GM18499 (cell line): ENCODE data around the gene PRXL2A.
"Not testable (repeated sequence)": the region's sequence is repeated elsewhere in the genome, so short reads cannot be mapped to it uniquely, and the experiment has no call there.

Experiments
- ATAC-seq: cut with Tn5 transposase; IDR thresholded peaks from one replicate; pipeline ENCODE4 v1.9.1; 2021; ENCODE audit warnings: moderate number of reproducible peaks; ENCODE audit not compliant: insufficient read depth, unreplicated experiment

The PRXL2A gene

GRCh38 chr10:80410578-80411145, 2.3 kb downstream of the PRXL2A start:
- ATAC-seq: no peak

- ATAC-seq: no peak
Observed at GRCh38 chr10:80411267-80411668, 2.9 kb downstream of the PRXL2A start.

- no peak for ATAC-seq
Observed at GRCh38 chr10:80411681-80412220, 3.4 kb downstream of the PRXL2A start.

GRCh38 chr10:80412486-80412885, 4.1 kb downstream of the PRXL2A start:
- ATAC-seq: no peak

GRCh38 chr10:80413271-80413996, 5.1 kb downstream of the PRXL2A start:
- ATAC-seq: no peak

- no peak for ATAC-seq
Observed at GRCh38 chr10:80414142-80414895, 6.0 kb downstream of the PRXL2A start.

GRCh38 chr10:80415734-80416478, 7.6 kb downstream of the PRXL2A start:
- ATAC-seq: no peak

GRCh38 chr10:80416479-80417098, 8.2 kb downstream of the PRXL2A start:
- no peak for ATAC-seq

- not testable (repeated sequence) for ATAC-seq
Observed at GRCh38 chr10:80417256-80417655, 8.9 kb downstream of the PRXL2A start.

GRCh38 chr10:80421050-80421706, 12.8 kb downstream of the PRXL2A start:
- ATAC-seq: no peak

- ATAC-seq: peak; percentile 97
Observed at GRCh38 chr10:80421707-80422536, 13.6 kb downstream of the PRXL2A start.

- no peak for ATAC-seq
Observed at GRCh38 chr10:80425901-80426300, 17.6 kb downstream of the PRXL2A start.

- no peak for ATAC-seq
Observed at GRCh38 chr10:80427541-80427940, 19.2 kb downstream of the PRXL2A start.

- ATAC-seq: no peak
Observed at GRCh38 chr10:80429521-80429973, 21.2 kb downstream of the PRXL2A start.

GRCh38 chr10:80433134-80433533, 24.8 kb downstream of the PRXL2A start:
- no peak for ATAC-seq

GRCh38 chr10:80436446-80437098, 28.2 kb downstream of the PRXL2A start:
- ATAC-seq: no peak

- no peak for ATAC-seq
Observed at GRCh38 chr10:80437227-80437626, 28.9 kb downstream of the PRXL2A start.

- ATAC-seq: no peak
Observed at GRCh38 chr10:80441831-80442230, 33.5 kb downstream of the PRXL2A start.
